Mucosa of gallbladder (tissue), 1 donor: ENCODE results near the gene PTPRD. TPM values are rescaled to one million over a fixed set of nuclear protein-coding genes. Genes with fewer than 3 reads are reported as not detected.

Experiments
- DNase-seq: peaks from one replicate; pipeline ENCODE4 v3.0.0-alpha.2; 2020; ENCODE audit warnings: low spot score
- total RNA-seq: library from RNA; stranded (reverse); gene quantifications from one replicate; pipeline ENCODE4 v1.2.1, GENCODE V29; 2021
- donor health status: DM: no; HTN: no; CAD: no.

The PTPRD gene
- total RNA-seq, 1 donor from 2014 or later: 35.9 TPM

- no peak for DNase-seq
Measured at GRCh38 chr9:10054456-10054855, 558.3 kb downstream of the PTPRD start.

GRCh38 chr9:10052916-10053315 lies 559.9 kb downstream of the PTPRD start:
- DNase-seq: no peak

- DNase-seq: no peak
Measured at GRCh38 chr9:10052181-10052580, 560.6 kb downstream of the PTPRD start.

GRCh38 chr9:10050016-10050415 lies 562.8 kb downstream of the PTPRD start:
- no peak for DNase-seq

- DNase-seq: no peak
Measured at GRCh38 chr9:10048994-10049393, 563.8 kb downstream of the PTPRD start.

- no peak for DNase-seq
Measured at GRCh38 chr9:10045598-10045997, 567.2 kb downstream of the PTPRD start.

GRCh38 chr9:10041726-10042229 lies 571.0 kb downstream of the PTPRD start:
- no peak for DNase-seq

GRCh38 chr9:10036095-10036494 lies 576.7 kb downstream of the PTPRD start:
- DNase-seq: no peak

GRCh38 chr9:10032166-10032565 lies 580.6 kb downstream of the PTPRD start:
- no peak for DNase-seq

- DNase-seq: no peak
Measured at GRCh38 chr9:10026443-10026984, 586.3 kb downstream of the PTPRD start.

GRCh38 chr9:10015755-10016154 lies 597.0 kb downstream of the PTPRD start:
- no peak for DNase-seq

GRCh38 chr9:10014889-10015288 lies 597.9 kb downstream of the PTPRD start:
- DNase-seq: no peak

GRCh38 chr9:10009401-10009800 lies 603.4 kb downstream of the PTPRD start:
- no peak for DNase-seq

GRCh38 chr9:10008101-10008799 lies 604.6 kb downstream of the PTPRD start:
- no peak for DNase-seq

- no peak for DNase-seq
Measured at GRCh38 chr9:10007356-10007755, 605.4 kb downstream of the PTPRD start.

- no peak for DNase-seq
Measured at GRCh38 chr9:10005206-10005605, 607.6 kb downstream of the PTPRD start.

- DNase-seq: no peak
Measured at GRCh38 chr9:10003047-10003446, 609.8 kb downstream of the PTPRD start.

GRCh38 chr9:10000669-10001068 lies 612.1 kb downstream of the PTPRD start:
- DNase-seq: no peak

- DNase-seq: no peak
Measured at GRCh38 chr9:9998491-9999287, 614.1 kb downstream of the PTPRD start.

GRCh38 chr9:9997585-9997984 lies 615.2 kb downstream of the PTPRD start:
- DNase-seq: no peak

- DNase-seq: no peak
Measured at GRCh38 chr9:9996259-9996658, 616.5 kb downstream of the PTPRD start.

GRCh38 chr9:9992936-9993335 lies 619.9 kb downstream of the PTPRD start:
- DNase-seq: no peak

GRCh38 chr9:9973062-9973461 lies 639.7 kb downstream of the PTPRD start:
- DNase-seq: no peak
